ENCODE data around the gene MDK.

Gene MDK, protein sequence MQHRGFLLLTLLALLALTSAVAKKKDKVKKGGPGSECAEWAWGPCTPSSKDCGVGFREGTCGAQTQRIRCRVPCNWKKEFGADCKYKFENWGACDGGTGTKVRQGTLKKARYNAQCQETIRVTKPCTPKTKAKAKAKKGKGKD

GRCh38 chr11:46381048-46381818, at the start of gene MDK:
TSS of gene MDK (plus strand) at chr11:46381669. CDS start at chr11:46382058, 389 bp downstream.
- DNase-seq (ENCODE audit: low read depth in 1 of 2, low spot score in 1 of 2): peak; percentile 62 to 69

DNA sequence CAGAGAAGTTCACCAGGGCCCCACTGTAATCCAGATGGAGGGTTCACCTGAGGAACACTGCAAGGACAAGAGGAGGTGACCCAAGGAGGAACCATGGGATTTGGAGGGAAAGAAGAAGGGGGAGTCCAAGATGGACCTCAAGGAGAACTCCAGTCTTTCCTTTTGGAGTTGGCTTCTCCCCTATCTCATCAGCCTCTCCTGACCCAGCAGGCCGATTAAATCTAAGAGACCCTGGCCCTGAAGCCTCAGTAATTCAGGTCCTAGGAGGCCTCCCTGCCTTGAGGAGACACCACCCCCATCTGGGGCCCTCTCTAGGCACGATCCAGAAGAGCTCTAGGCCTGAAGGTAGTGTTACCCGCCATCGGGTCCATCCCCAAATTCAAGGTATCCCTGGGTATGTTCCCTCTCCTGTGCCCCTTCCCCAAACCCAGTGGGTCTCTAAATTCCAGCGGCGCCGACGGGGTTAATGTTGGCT, 49.3 kb upstream of the MDK start:
- TF ChIP-seq JUND (IDR thresholded peaks at IDR 0.05; ENCODE audit: low read depth): no peak
- in situ Hi-C loops (cut with HindIII; ENCODE audit: low pct_unique_long_range_greater_than_20kb, low sequenced_read_pairs): no loop called here
- no peak for DNase-seq (ENCODE audit: low read depth in 1 of 2, low spot score in 1 of 2)

More at GRCh38 chr11:46381048-46381818, at the start of gene MDK:
- no peak for TF ChIP-seq JUND (IDR thresholded peaks at IDR 0.05; ENCODE audit: low read depth)
- in situ Hi-C loops (cut with HindIII; ENCODE audit: low pct_unique_long_range_greater_than_20kb, low sequenced_read_pairs): no loop called here

DNA sequence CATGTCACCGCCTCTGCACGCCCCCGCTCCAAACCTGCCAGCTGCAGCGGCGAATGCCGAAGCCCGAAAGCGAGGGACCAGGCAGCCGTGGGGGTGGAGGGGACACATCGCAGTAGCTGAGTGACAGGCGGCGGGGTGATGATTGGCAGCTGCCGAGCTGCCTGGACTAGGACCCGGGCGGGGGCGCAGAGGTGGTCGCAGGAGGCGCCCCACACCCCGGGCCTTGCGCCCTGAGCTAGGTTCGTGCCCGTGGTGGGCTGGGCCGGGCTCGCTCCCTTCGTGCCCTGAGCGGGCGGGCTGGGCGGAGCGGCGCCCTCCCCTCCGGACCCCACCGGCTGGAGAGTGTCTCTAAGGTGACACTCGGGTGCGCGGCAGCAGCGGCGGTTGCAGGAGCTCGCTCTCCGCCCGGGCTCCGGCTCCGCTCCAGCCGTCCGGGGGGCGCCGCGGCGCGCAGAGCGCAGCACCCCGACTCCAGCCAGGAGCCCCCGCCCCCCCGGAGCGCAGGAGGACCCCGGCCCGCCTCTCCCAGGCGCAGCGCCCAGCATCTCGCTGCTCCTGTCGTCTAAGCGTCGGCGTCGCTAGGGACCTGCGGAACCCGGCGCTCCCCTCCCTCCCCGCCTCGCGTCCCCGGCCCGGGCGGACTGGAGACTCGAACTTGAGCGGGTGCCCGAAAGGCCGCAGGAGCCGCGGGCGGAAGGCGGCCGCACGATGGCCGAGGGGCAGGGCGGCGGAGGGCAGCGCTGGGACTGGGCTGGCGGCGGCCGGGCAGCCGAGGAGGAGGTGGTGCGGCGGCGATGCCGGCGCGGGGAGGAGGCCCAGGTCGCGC, 48.7 kb upstream of the MDK start:
- no peak for DNase-seq (ENCODE audit: low read depth in 1 of 2, low spot score in 1 of 2)
- in situ Hi-C loops (cut with HindIII; ENCODE audit: low pct_unique_long_range_greater_than_20kb, low sequenced_read_pairs): no loop called here
- no peak for TF ChIP-seq JUND (IDR thresholded peaks at IDR 0.05; ENCODE audit: low read depth)

- DNase-seq (ENCODE audit: low read depth in 1 of 2, low spot score in 1 of 2): no peak
- no peak for TF ChIP-seq JUND (IDR thresholded peaks at IDR 0.05; ENCODE audit: low read depth)
- in situ Hi-C loops (cut with HindIII; ENCODE audit: low pct_unique_long_range_greater_than_20kb, low sequenced_read_pairs): no loop called here
These were observed 48.0 kb upstream of the MDK start for GRCh38 chr11:46333394-46333947.

- TF ChIP-seq JUND (IDR thresholded peaks at IDR 0.05; ENCODE audit: low read depth): no peak
- in situ Hi-C loops (cut with HindIII; ENCODE audit: low pct_unique_long_range_greater_than_20kb, low sequenced_read_pairs): no loop called here
- DNase-seq (ENCODE audit: low read depth in 1 of 2, low spot score in 1 of 2): no peak
These were observed 47.3 kb upstream of the MDK start for GRCh38 chr11:46334211-46334610.

DNA sequence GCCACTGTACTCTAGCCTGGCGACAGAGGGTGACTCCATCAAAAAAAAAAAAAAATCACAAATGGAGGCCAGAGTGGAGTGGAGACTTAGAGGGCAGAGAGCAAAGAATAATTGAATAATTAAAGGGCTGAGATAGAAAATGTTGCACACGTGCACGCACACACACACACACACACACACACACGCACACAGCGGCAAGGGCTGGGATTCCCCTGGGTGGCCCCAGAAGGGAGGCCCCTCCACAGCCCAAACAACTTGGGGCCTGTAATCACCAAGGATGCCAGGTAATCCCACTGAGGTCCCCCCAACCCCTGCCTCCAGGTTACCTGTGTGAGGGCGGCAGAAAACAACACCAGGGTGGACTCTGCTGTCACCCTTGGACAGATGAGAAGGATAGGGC, 46.2 kb upstream of the MDK start:
- in situ Hi-C loops (cut with HindIII; ENCODE audit: low pct_unique_long_range_greater_than_20kb, low sequenced_read_pairs): no loop called here
- TF ChIP-seq JUND (IDR thresholded peaks at IDR 0.05; ENCODE audit: low read depth): no peak
- no peak for DNase-seq (ENCODE audit: low read depth in 1 of 2, low spot score in 1 of 2)

DNA sequence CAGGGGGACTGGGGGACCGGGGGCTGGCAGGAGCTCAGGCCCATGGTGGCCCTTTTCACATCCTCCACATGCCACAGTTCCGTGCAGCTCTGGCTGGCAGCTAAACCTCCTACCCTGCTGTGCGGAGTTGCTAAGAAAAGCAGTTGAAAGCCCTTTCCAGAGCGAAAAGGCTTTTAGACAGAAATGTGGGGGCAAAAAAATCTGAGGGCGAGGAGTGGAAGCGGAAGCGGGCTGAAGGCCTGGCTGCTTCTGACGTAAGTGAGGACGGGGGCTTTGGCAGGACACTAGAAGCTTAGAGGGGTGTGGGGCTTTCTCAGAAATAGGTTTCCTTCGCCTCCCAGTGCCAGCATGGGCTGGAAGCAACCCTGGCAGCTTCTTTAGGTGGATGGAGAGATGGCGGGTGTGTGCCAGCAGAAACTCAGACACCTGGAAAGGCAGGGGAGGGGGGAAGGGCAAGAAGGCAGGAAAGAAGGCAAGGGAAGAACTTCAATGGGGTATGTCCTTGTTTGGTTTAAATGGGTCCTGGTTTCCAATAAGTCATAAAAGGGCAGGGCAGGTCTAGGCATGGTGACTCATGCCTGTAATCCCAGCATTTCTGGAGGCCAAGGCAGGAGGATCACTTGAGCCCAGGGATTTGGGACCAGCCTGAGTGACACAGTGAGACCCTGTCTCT, 45.4 kb upstream of the MDK start:
- no peak for DNase-seq (ENCODE audit: low read depth in 1 of 2, low spot score in 1 of 2)
- in situ Hi-C loops (cut with HindIII; ENCODE audit: low pct_unique_long_range_greater_than_20kb, low sequenced_read_pairs): no loop called here
- TF ChIP-seq JUND (IDR thresholded peaks at IDR 0.05; ENCODE audit: low read depth): no peak

DNA sequence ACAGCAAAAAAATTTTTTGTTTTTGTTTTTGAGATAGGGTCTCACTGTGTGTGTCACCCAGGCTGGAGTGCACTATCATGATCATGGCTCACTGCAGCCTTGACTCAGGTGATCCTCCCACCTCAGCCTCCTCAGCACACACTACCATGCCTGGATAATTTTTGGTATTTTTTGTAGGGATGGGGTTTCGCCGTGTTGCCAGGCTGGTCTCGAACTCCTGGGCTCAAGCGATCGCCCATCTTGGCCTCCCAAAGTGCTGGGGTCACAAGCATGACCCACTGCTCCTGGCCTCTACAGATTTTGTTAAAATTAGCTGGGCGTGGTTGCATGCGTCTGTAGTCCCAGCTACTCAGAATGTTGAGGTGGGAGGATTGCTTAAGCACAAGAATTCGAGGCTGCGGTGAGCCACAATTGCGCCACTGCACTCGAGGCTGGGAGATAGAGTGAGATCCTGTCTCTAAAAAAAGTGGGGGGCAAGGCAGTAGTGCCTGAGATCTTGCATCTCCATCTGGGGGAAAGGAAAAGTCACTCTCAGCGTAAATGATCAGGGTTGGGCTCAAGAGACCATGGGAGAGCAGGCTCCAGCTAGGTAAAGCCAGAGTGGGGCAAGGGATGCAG, 44.8 kb upstream of the MDK start:
- TF ChIP-seq JUND (IDR thresholded peaks at IDR 0.05; ENCODE audit: low read depth): no peak
- in situ Hi-C loops (cut with HindIII; ENCODE audit: low pct_unique_long_range_greater_than_20kb, low sequenced_read_pairs): no loop called here
- DNase-seq (ENCODE audit: low read depth in 1 of 2, low spot score in 1 of 2): no peak

GRCh38 chr11:46337626-46338345, 43.7 kb upstream of the MDK start:
- no peak for TF ChIP-seq JUND (IDR thresholded peaks at IDR 0.05; ENCODE audit: low read depth)
- DNase-seq (ENCODE audit: low read depth in 1 of 2, low spot score in 1 of 2): no peak
- in situ Hi-C loops (cut with HindIII; ENCODE audit: low pct_unique_long_range_greater_than_20kb, low sequenced_read_pairs): no loop called here

- no peak for DNase-seq (ENCODE audit: low read depth in 1 of 2, low spot score in 1 of 2)
- TF ChIP-seq JUND (IDR thresholded peaks at IDR 0.05; ENCODE audit: low read depth): no peak
- in situ Hi-C loops (cut with HindIII; ENCODE audit: low pct_unique_long_range_greater_than_20kb, low sequenced_read_pairs): no loop called here
These were observed 42.9 kb upstream of the MDK start for GRCh38 chr11:46338636-46338987.

GRCh38 chr11:46338988-46339666, 42.3 kb upstream of the MDK start:
- TF ChIP-seq JUND (IDR thresholded peaks at IDR 0.05; ENCODE audit: low read depth): no peak
- in situ Hi-C loops (cut with HindIII; ENCODE audit: low pct_unique_long_range_greater_than_20kb, low sequenced_read_pairs): no loop called here
- DNase-seq (ENCODE audit: low read depth in 1 of 2, low spot score in 1 of 2): peak in 1 of 2 experiments; percentile 65

Measured in T47D (cell line).